ENCODE measurements around the gene KCNK10. TPM values are rescaled to one million over a fixed set of nuclear protein-coding genes. Genes with fewer than 3 reads are reported as not detected.

The KCNK10 gene
- total RNA-seq, 1 experiment from 2014 or later: 2.9 TPM

GRCh38 chr14:88154321-88154720 lies 168.7 kb downstream of the KCNK10 start:
- Histone ChIP-seq H3K36me3 (ENCODE audit: control insufficient read depth, insufficient read depth, low read length) (no peaks in the 10 kb centered on the region), H3K4me3 (ENCODE audit: low read depth, low read length) (no peak overlapping the region), H3K4me1 (no peaks in the 10 kb centered on the region), H3K27me3 (replicated peaks; ENCODE audit: control insufficient read depth, insufficient read depth, low read length) (no peaks in the 10 kb centered on the region; the same call in 1 of the 2 replicates), H3K9me3 (no peaks in the 10 kb centered on the region)
- H3K27ac Mint-ChIP-seq (ENCODE audit: unreplicated experiment): no peak overlapping the region
- no peak for DNase-seq
- BruUV-seq (replicated peaks): no TSS peak
- ChIA-PET POLR2A (no interaction called here), CTCF (no interaction called here)
- intact Hi-C loops (cut with micrococcal nuclease; ENCODE audit: unreplicated experiment): no loop called here
- no peak for TF ChIP-seq CTCF (IDR thresholded peaks at IDR 0.05; ENCODE audit: insufficient read depth in 1 of 2, low read depth in 1 of 2, low read length in 1 of 2, severe bottlenecking in 1 of 2, unreplicated experiment in 1 of 2)
- H3K4me3 Mint-ChIP-seq (ENCODE audit: unreplicated experiment): no peak overlapping the region
- H3K9me3 Mint-ChIP-seq (ENCODE audit: unreplicated experiment): no peaks in the 10 kb centered on the region
- H3K27me3 Mint-ChIP-seq (ENCODE audit: insufficient read depth, unreplicated experiment): peaks cover 4% of the 10 kb centered on the region
- no peaks in the 10 kb centered on the region for H3K36me3 Mint-ChIP-seq (ENCODE audit: insufficient read depth, unreplicated experiment)
- H3K4me1 Mint-ChIP-seq (ENCODE audit: low read depth, unreplicated experiment): no peaks in the 10 kb centered on the region

- no peak overlapping the region for H3K27ac Mint-ChIP-seq (ENCODE audit: unreplicated experiment)
- TF ChIP-seq CTCF (IDR thresholded peaks at IDR 0.05; ENCODE audit: insufficient read depth in 1 of 2, low read depth in 1 of 2, low read length in 1 of 2, severe bottlenecking in 1 of 2, unreplicated experiment in 1 of 2): no peak
- ChIA-PET CTCF (no interaction called here), POLR2A (no interaction called here)
- H3K4me3 Mint-ChIP-seq (ENCODE audit: unreplicated experiment): no peak overlapping the region
- Histone ChIP-seq H3K4me3 (ENCODE audit: low read depth, low read length) (no peak overlapping the region), H3K27me3 (replicated peaks; ENCODE audit: control insufficient read depth, insufficient read depth, low read length) (no peaks in the 10 kb centered on the region; the same call in 1 of the 2 replicates), H3K4me1 (no peaks in the 10 kb centered on the region), H3K36me3 (ENCODE audit: control insufficient read depth, insufficient read depth, low read length) (no peaks in the 10 kb centered on the region), H3K9me3 (no peaks in the 10 kb centered on the region)
- no peaks in the 10 kb centered on the region for H3K36me3 Mint-ChIP-seq (ENCODE audit: insufficient read depth, unreplicated experiment)
- no peaks in the 10 kb centered on the region for H3K4me1 Mint-ChIP-seq (ENCODE audit: low read depth, unreplicated experiment)
- H3K9me3 Mint-ChIP-seq (ENCODE audit: unreplicated experiment): no peaks in the 10 kb centered on the region
- intact Hi-C loops (cut with micrococcal nuclease; ENCODE audit: unreplicated experiment): no loop called here
- peaks cover 8% of the 10 kb centered on the region for H3K27me3 Mint-ChIP-seq (ENCODE audit: insufficient read depth, unreplicated experiment)
- no peak for DNase-seq
- no TSS peak for BruUV-seq (replicated peaks)
Measured at GRCh38 chr14:88146881-88147649, 176.0 kb downstream of the KCNK10 start.

GRCh38 chr14:88143810-88144209 lies 179.3 kb downstream of the KCNK10 start:
- peaks cover 20% of the 10 kb centered on the region for H3K27me3 Mint-ChIP-seq (ENCODE audit: insufficient read depth, unreplicated experiment)
- H3K9me3 Mint-ChIP-seq (ENCODE audit: unreplicated experiment): no peaks in the 10 kb centered on the region
- TF ChIP-seq CTCF (IDR thresholded peaks at IDR 0.05; ENCODE audit: insufficient read depth in 1 of 2, low read depth in 1 of 2, low read length in 1 of 2, severe bottlenecking in 1 of 2, unreplicated experiment in 1 of 2): no peak
- H3K36me3 Mint-ChIP-seq (ENCODE audit: insufficient read depth, unreplicated experiment): no peaks in the 10 kb centered on the region
- no peak for DNase-seq
- no peak overlapping the region for H3K27ac Mint-ChIP-seq (ENCODE audit: unreplicated experiment)
- no peaks in the 10 kb centered on the region for H3K27me3 ChIP-seq (replicated peaks; ENCODE audit: control insufficient read depth, insufficient read depth, low read length)
- ChIA-PET POLR2A (no interaction called here), CTCF (no interaction called here)
- no peaks in the 10 kb centered on the region for H3K4me1 Mint-ChIP-seq (ENCODE audit: low read depth, unreplicated experiment)
- no TSS peak for BruUV-seq (replicated peaks)
- no peak overlapping the region for H3K4me3 ChIP-seq (ENCODE audit: low read depth, low read length)
- H3K9me3 ChIP-seq: no peaks in the 10 kb centered on the region
- intact Hi-C loops (cut with micrococcal nuclease; ENCODE audit: unreplicated experiment): no loop called here
- H3K4me1 ChIP-seq: no peaks in the 10 kb centered on the region
- no peak overlapping the region for H3K4me3 Mint-ChIP-seq (ENCODE audit: unreplicated experiment)
- H3K36me3 ChIP-seq (ENCODE audit: control insufficient read depth, insufficient read depth, low read length): no peaks in the 10 kb centered on the region

All from Caco-2 (cell line).